HS-27A (cell line): ENCODE data around the gene ANKRD55.
"Not testable (repeated sequence)": the region's sequence is repeated elsewhere in the genome, so short reads cannot be mapped to it uniquely, and the experiment has no call there.

Source experiments
- DNase-seq: peaks from one replicate; pipeline ENCODE4 v3.0.0-alpha.2; 2012; ENCODE audit warnings: low read depth, missing footprints

The ANKRD55 gene

DNA sequence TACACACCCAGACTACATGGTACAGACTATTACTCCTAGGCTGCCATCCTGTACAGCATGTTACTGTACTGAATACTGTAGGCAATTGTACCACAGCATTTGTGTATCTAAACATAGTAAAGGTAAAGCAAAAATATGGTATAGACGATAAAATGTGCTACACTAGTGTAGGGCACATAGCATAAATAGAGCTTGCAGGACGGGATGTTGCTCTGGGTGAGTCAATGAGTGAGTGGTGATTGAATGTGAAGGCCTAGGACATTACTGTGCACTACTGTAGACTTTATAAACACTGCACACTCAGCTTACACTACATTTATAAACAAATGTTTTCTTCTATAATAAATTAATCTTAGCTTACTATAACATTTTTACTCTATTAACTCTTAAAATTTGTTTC, 25.6 kb downstream of the ANKRD55 start:
- no peak for DNase-seq

DNA sequence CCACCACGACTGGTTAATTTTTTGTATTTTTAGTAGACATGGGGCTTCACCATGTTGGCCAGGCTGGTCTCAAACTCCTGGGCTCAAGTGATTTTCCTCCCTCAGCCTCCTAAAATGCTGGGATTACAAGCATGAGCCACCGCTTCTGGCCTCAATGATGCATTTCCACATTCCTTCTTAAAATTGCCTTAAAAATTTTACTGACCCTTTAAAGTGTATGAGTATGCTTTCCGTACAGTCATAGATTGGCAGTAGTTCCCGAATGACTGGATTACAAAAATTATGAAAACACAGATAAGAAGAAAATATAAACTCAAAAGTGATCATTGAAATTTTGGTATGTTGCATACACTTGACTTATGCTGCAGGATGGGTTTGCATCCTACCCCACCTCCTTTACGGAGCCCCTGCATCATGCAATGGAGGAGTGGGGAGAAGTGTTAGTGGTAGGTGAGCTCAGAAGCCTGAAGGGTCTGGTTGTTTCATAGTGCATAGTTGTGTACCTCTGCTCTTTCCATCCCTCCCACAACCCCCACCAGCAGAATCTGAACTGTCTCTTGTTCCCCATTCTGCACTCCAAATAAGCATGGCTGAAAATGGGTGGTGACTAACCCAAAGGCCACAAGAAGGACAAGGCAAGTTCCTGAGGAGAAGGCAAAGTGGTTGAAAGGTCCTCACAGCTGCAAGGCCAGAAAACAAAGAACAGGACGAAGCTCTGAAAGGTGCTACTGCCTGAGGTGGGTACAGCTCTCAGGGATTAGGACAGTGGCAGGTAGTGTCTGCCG, 26.8 kb downstream of the ANKRD55 start:
- DNase-seq = no peak

DNA sequence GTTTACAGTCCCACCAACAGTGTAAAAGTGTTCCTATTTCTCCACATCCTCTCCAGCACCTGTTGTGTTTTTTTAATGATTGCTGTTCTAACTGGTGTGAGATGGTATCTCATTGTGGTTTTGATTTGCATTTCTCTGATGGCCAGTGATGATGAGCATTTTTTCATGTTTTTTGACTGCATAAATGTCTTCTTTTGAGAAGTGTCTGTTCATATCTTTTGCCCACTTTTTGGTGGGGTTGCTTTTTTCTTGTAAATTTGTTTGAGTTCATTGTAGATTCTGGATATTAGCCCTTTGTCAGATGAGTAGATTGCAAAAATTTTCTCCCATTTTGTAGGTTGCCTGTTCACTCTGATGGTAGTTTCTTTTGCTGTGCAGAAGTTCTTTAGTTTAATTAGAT, 29.2 kb downstream of the ANKRD55 start:
- not testable (repeated sequence) for DNase-seq

DNA sequence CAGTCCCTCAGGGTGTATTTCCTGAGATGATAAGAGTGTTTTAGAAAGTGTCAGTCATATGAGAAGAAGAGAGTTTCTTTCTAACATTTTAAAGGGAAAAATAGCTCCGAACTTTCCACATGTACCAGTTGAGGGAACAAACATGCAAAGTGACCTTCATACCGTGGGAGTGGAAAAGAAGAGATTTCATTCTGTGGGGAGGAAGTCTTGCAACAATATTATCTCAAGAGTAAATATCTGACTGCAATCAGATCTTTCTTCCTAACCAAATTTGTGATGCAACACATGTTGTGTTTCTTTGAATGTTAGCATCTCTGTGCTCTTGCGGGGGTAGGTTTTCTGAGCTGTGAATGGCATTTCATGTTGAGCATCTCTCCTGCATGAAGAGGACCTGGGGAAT, 30.6 kb downstream of the ANKRD55 start:
- DNase-seq = no peak

DNA sequence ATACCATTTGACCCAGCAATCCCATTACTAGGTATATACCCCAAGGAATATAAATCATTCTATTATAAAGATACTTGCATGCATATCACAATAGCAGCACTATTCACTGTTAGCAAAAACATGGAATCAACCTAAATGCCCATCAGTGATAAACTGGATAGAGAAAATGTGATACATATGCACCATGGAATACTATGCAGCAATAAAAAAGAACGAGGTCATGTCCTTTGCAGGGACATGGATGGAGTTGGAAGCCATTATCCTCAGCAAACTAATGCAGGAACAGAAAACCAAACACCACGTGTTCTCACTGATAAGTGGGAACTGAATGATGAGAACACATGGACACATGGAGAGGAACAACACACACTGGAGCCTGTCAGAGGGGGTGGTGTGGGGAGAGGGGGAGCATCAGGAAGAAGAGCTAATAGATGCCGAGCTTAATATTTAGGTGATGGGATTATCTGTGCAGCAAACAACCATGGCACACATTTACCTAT, 31.3 kb downstream of the ANKRD55 start:
- not testable (repeated sequence) for DNase-seq

DNA sequence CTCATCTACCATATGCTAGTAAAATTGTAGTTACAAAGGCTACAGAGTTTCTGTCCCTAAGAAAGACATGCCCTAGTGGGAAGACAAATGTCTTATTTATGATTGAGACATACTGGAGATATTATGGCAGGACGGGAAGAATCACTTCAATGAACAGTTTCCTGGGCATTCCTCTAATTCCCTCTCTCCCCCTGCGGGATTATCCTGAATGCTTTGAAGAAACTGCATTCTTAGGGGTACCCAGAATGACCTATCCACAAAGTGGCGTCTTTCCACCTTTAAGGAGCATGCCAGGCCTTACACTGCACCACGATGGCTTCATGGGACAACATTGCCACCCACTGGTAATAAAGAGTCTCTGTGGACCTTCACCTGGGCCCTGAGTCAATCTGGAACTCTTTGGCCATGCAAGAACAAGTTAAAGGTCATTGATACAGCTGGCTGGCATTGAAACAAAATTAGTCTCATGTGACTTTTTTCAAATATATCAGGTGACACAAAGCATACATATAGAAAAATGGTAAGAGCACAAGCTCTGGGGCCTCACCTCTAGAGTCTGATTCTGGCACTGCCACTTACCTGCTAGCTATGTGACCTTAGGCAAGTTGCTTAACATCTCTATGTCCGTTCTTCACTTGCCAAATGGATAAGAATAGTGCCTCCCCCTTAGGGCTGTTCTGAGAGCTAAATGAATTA, 32.0 kb downstream of the ANKRD55 start:
- DNase-seq = no peak

DNA sequence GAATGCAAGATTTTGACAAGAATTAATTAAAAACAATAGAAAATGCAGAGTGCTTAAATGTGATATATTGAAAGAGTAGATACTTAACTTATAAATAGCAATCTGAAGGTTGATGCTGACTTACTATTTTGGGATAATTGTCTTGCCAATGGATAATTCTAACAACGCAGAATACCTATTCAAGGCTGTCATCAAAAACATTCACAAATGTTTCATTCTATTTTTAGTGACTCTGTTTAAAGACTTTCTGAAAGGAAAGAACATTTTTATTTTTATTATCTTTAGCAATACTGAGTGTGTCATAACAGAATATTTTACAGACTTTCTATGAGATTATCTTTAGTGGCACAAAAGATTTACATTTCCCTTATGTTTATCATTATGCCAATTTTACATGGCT, 38.1 kb downstream of the ANKRD55 start:
- no peak for DNase-seq

DNA sequence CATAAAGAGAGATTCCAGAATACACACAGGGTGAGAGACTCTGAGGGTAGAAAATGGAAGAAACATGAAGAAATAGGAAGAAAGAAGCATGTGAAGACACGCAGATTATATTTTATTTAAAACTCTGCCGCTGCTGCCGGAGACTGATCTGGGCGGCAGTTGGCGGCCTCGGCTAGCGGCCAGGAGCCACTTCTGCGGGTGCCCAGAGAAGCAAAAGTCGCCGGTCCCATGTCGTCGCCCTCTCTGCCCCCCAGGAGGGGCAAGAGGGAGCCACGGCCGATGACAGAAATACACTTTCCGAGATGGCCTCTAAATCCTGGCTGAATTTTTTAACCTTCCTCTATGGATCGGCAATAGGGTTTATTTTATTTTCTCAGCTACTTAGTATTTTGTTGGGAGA, 40.9 kb downstream of the ANKRD55 start:
- DNase-seq = no peak

DNA sequence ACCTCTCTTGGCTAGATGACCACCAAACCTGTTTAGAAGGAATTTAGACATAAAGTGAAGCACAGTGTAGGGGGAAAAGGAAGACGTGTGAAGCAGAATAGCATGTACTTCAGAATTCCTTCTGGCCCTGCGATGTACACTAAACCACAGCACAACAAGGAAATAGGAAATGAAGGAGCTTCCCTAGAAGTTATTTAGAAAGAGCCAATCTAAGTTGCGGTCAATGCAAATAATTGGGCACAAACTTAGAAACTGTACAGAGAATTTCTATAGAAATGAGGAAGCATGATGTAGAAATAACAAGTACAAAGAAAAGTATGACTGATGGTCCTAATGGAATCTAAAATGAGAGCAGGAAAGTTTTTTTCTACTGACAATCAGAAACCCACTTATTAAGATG, 41.5 kb downstream of the ANKRD55 start:
- DNase-seq = no peak

DNA sequence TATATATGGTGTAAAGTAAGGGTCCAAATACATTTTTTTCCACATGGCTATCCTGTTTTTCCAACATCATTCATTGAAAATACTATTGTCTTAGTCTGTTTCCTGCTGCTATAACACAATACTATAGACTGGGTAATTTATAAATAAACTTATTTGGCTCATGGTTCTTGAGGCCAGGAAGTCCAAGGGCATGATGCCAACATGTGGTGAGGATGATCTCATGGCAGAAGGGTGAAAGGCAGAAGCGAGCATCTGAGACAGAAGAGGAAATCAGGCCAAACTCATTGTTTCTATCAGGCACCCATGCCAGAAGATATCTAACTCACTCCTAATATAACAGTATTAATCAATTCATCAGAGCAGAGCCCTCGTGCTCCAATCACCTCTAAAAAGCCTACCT, 42.6 kb downstream of the ANKRD55 start:
- no peak for DNase-seq

DNA sequence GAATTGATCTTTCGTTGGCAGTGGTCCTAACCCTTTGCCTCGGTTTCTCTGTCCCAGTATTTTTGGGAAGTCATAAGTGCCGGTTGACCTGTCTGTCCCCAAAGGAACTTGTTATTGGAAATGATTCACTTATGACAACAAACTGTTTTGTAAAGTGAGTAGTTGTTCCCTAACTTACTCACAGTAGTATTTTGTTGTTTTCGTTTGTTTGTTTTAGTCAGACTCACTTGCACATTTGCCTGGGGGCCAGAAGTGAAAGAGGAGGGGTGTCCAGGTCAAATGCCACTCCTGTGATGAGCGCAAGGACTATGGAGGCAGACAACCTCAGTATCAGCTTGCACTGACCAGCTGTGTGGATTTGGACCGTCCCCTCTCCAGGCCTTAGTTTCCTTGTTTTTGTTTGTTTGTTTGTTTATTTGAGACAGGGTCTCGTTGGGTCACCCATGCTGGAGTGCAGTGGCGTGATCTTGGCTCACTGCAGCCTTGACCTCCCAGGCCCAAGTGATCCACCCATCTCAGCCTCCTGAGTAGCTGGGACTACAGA, 47.3 kb downstream of the ANKRD55 start:
- no peak for DNase-seq

DNA sequence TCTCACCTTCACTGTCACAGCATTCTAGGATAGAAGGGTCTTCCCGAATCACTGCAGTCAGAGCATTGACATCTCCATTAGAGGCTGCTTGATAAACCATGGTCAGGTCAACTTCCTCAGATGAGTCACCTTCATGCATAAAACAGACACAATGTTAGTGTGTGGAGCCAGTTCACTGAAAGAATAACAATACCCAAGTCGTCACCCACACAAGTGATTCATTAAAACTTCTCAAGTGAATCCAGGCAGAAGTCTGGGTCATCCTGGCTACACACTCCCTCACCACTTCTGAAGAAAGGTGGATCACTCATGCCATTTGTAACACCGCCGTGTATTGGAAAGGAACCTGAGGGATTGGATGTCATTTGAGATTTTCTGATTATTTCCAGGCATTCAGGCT, 49.6 kb downstream of the ANKRD55 start:
- DNase-seq = no peak

DNA sequence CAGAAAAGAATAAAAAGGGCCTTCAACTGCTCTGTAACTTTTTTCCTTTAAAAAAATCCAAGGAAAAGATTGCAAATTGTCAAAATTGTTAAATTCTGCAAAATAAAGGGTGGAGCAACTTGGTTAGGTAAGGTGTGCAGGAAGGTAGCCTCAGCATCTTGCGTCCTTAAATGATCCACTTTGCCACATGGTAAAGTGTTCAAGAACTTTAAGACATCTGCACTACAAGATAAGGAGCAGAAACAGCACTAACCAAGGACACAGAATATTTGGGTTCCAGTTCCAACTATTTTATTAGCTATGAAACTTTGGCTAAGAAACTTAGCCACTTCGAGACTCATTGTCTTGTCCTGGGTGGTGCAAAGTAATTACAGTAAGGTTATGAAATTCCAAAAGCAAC, 53.7 kb downstream of the ANKRD55 start:
- DNase-seq = no peak

DNA sequence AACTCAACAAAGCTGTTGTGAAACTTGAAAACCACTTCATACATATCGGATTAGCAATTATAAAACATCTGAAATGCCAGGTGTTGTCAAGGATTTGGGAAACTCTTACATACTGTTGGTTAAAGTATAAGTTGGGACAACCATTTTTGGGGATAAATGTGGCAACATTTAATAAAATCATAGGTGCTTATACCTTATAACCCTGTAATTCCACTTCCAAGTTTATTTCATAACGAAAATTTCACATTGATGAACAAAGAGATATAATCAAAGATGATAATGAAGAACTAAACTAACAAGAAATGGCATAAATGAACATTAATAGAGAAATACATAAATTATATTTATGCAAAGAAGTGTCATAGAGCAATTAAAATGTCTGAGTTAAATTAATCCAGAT, 54.3 kb downstream of the ANKRD55 start:
- no peak for DNase-seq

DNA sequence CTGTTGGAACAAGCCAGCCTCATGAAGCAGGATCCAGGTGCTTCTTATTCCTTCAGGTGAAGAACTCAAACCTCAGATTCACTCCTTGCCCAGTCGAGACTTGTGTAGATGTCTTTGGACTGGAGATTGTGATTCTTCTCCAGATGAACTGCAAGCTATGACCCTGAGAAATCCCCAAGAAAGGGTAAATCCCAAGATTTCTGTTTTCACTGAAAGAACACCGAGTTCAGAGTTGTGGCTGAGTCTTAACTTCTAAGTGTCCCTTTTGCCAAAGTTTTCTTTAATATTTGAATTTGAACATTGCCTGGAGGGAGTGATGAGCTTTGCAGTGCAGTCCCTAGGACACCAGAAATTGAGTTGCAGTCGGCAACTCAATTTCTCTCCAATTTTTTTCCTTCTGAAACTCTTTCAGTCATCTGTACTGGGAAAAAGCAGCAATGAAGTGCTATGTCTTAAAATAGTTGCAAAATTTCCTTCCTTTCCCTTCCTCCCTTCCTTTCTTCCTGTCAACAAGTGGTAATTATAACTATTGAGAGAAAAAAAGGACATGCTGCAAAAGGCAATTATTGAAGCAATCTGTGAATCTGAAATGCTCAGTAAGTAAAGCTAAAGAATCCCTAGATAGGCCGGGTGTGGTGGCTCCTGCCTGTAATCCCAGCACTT, 56.1 kb downstream of the ANKRD55 start:
- DNase-seq = no peak

DNA sequence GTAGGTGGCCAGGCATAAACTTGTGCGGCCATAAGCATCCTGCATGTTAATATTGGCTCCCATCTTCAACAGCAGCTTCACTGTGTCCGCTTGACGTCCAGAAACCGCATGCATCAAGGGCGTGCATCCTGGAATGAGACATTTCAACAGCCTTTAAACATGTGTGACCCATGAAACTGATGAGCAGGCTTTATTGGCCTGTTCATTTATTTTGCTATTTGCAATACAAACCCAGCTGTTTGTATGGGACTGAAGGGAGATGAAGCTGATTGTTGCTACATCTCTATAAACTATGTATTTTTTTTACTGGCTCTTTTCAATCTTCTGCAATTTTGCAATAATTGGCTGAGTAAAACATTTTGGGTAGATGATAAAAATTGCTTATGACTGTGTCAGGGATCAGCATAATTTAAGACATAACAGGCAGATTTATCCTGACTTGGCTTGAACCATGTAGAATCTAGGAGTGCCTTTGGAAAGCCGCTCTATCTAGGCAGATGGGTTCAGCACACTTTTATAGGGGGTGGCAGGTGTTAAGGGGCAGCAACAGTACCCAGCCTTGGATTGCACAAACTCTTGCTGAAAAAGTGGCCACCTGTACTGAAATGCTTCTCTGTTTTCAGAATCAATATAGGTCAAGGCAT, 56.9 kb downstream of the ANKRD55 start:
- DNase-seq = no peak

DNA sequence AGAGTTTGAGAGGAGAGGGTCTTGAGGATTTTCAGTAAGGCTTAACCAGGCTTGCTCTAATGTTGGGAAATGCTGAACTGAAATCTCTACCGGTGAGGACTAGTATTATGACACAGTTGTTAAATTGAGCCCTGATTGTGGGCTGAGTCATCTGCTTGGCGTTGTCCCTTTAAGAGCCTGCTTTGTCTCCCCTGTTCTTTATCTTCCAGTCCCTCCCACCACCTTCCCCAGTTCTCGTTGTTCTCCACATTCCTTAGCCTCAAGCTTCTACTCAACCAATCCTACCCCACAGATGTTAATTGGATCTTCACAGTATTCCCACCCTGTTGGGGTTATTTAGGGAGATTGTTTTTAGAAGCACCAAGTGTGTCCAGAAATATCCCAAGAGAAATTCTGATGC, 57.6 kb downstream of the ANKRD55 start:
- no peak for DNase-seq

DNA sequence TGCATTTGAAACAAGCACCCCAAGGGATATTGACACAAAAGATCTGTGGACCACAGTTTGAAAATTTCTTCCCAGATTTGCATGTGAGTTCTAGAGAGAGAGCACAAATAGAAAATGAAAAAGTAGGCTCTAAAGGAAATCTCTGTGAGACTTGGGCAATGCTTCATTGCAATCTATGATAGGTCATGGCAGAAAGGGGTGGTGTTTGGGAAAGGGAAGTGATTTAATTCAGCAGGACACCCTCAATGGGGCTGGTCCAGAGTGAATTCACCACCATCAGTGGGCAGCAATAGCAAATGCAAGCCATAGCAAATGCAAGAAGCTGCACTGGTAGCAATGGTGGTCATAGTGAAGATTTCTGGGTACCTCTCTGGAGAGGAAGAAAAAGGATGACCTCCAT, 58.1 kb downstream of the ANKRD55 start:
- DNase-seq = no peak

DNA sequence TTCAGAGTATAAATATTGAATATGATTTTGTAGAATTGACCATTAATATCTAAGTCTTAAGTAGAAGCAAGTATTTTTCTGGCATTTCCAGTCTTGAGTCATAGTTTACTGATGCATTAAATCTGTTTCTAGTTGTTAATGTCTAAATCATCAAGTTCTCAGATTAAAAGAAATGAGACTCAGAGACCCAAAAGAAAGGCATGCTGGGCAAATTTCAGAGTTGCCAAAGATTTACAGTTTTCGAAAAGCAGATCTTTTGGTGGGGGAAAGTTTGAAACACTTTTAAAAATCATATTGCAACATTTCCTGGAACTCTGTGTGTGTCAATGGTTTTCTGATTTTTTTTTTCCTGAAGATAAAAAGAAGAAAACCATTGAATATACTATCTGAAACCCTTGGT, 60.9 kb downstream of the ANKRD55 start:
- DNase-seq = no peak

DNA sequence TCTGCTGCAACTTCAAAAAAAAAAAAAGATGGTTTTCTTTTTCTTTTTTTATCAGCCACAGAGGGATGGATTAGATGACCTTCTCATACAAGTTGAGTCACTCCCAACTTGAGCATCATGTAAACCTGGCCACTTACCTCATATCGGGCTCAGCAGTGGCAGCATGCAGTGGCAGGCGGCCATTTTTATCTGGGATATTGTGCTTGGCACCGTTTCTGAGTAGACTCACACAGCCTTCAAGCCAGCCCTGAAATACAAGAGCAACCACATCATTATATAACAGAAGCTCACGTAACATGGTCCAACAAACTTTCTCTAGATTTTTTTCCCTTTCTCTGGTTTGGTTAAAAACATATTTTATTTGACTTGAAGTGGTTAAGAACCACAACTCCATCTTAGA, 62.6 kb downstream of the ANKRD55 start:
- DNase-seq = no peak

DNA sequence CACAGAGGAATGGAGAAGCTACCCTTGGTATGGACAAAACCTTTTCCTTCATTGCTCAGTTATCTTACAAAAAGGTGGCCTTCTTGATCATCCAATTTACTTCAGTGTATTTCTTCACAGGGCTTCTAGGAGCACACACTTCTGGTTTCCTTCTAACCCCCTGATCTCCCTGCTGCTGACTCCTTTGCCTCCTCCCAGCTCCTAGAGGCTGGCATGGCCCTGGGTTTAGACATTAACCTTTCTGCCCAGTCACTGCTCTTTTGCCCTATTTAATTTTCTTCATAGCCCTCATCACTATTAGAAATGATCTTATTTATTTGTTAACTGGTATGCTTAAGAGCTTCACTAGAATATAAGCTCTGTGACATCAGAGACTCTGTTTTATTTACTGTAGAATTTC, 63.2 kb downstream of the ANKRD55 start:
- no peak for DNase-seq

DNA sequence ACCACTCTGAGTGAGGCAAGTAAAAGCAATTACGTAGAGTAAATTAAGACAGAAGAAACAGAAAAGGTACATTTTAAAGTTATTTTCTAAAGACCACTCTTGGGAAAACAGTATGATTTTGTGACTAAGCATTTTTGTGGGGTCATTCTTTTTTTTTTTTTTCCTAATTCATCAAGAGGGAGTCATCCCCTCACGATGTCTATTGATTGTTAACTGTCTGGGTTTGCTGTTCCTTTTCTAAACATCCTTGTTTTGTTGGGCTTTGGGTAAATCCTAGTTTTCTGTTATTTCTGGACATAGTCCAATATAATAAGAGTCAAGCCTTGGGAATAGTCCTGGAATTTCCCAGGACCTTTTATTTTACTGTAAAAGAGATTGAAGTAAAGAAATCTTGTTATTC, 63.8 kb downstream of the ANKRD55 start:
- DNase-seq = no peak
